ENCODE data around the gene GLDN.

DNA sequence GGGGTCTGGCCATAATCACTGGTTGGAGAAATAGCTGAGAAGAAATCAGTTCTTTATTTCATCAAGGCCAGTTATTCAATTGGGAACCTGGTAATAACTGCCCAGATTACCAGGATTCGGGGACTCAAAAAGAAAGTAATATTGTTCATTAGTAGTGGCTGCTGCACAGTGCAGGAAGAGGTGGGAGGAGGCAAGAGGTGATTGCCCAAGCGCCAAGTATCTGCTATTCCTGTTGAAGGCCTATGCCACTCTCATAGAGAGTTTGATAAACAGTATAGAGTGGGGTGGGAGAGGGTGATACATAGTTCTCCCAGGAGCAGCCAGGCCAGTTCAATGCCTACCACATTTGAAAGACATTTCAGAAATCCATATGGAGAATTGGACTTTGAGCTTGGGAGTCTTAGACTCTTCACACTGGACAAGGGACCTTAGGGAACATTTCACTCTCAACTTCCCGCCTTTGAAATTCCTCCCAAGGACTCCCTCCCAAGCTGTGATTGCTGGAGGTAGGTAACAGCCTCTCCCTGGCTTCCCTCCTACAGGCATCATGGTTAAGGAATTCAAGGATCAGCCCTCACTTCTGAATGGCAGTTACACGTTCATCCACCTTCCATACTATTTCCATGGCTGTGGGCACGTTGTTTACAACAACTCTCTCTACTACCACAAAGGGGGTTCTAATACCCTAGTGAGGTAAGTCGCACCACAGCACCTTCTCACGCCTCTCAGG, 59.8 kb downstream of the GLDN start:
- TF ChIP-seq TEAD4 (IDR thresholded peaks at IDR 0.05) (no peak), ZBTB7A (IDR thresholded peaks at IDR 0.05; ENCODE audit: low read depth) (no peak), FOXM1 (IDR thresholded peaks at IDR 0.05; ENCODE audit: borderline replicate concordance, low read depth) (no peak), RAD21 (IDR thresholded peaks at IDR 0.05; ENCODE audit: low read depth) (no peak), NFIC (IDR thresholded peaks at IDR 0.05) (no peak), CEBPB (IDR thresholded peaks at IDR 0.05) (no peak), EP300 (IDR thresholded peaks at IDR 0.05; ENCODE audit: borderline replicate concordance) (no peak)
- TF ChIP-seq, protein P1, sequence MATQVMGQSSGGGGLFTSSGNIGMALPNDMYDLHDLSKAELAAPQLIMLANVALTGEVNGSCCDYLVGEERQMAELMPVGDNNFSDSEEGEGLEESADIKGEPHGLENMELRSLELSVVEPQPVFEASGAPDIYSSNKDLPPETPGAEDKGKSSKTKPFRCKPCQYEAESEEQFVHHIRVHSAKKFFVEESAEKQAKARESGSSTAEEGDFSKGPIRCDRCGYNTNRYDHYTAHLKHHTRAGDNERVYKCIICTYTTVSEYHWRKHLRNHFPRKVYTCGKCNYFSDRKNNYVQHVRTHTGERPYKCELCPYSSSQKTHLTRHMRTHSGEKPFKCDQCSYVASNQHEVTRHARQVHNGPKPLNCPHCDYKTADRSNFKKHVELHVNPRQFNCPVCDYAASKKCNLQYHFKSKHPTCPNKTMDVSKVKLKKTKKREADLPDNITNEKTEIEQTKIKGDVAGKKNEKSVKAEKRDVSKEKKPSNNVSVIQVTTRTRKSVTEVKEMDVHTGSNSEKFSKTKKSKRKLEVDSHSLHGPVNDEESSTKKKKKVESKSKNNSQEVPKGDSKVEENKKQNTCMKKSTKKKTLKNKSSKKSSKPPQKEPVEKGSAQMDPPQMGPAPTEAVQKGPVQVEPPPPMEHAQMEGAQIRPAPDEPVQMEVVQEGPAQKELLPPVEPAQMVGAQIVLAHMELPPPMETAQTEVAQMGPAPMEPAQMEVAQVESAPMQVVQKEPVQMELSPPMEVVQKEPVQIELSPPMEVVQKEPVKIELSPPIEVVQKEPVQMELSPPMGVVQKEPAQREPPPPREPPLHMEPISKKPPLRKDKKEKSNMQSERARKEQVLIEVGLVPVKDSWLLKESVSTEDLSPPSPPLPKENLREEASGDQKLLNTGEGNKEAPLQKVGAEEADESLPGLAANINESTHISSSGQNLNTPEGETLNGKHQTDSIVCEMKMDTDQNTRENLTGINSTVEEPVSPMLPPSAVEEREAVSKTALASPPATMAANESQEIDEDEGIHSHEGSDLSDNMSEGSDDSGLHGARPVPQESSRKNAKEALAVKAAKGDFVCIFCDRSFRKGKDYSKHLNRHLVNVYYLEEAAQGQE (IDR thresholded peaks at IDR 0.05; ENCODE audit: low read depth) = no peak
- TF ChIP-seq, protein P2, sequence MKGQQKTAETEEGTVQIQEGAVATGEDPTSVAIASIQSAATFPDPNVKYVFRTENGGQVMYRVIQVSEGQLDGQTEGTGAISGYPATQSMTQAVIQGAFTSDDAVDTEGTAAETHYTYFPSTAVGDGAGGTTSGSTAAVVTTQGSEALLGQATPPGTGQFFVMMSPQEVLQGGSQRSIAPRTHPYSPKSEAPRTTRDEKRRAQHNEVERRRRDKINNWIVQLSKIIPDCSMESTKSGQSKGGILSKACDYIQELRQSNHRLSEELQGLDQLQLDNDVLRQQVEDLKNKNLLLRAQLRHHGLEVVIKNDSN (IDR thresholded peaks at IDR 0.05) = no peak

Data from Ishikawa (cell line).